ENCODE results near the gene ANK3.

DNA sequence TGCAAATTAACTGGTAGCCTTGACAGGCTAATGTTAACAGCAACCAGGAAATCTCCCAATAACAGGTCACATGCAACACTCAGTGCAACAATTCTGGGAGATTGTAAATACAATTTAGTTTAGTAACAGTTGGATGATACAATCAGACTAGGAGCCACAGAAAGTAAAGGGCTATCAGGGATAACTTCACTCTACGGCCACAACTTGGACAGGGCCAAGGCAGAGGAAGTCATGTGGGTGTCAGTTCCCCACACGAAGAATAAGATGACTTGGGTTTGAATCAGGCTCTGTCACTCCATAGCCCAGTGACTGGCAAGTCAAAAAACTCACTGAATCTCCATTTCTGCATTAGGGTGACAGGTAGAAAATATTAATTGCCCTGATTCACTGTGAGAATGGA lies 266.0 kb downstream of the ANK3 start:
- TF ChIP-seq EZH2 (IDR thresholded peaks at IDR 0.05) (no peak), CTCF (IDR thresholded peaks at IDR 0.05 in 2 of 3, conservative IDR thresholded peaks at IDR 0.05 in 1 of 3; ENCODE audit: borderline replicate concordance in 1 of 3, insufficient read depth in 1 of 3, low read depth in 2 of 3, low read length in 2 of 3) (no peak), FOSL1 (IDR thresholded peaks at IDR 0.05; ENCODE audit: low read depth) (no peak), SRF (IDR thresholded peaks at IDR 0.05; ENCODE audit: low read depth) (no peak), YY1 (IDR thresholded peaks at IDR 0.05; ENCODE audit: extremely low read depth, insufficient replicate concordance, low read depth, low read length) (no peak), POLR2AphosphoS5 (IDR thresholded peaks at IDR 0.05; ENCODE audit: low read depth, low read length) (no peak), SIN3A (IDR thresholded peaks at IDR 0.05; ENCODE audit: low read depth) (no peak), REST (IDR thresholded peaks at IDR 0.05; ENCODE audit: low read depth) (no peak), ZNF274 (IDR thresholded peaks at IDR 0.05; ENCODE audit: low read depth, low read length) (no peak), EZH2phosphoT487 (IDR thresholded peaks at IDR 0.05; ENCODE audit: borderline replicate concordance) (no peak), TCF7L2 (IDR thresholded peaks at IDR 0.05; ENCODE audit: borderline replicate concordance, extremely low read depth, insufficient read depth, insufficient read length) (no peak), ZBTB33 (IDR thresholded peaks at IDR 0.05; ENCODE audit: extremely low read depth, insufficient replicate concordance, low read length) (no peak), SP1 (IDR thresholded peaks at IDR 0.05; ENCODE audit: low read depth) (no peak), ELF1 (IDR thresholded peaks at IDR 0.05; ENCODE audit: borderline replicate concordance, low read depth) (no peak)
